Stimulated activated CD4-positive, alpha-beta T cell treated with anti-CD3 and anti-CD28 coated beads, TNF-alpha, amount 100 ng/mL, for 4 hours (primary cell): ENCODE data around the gene ADGRD1.
"Not testable (repeated sequence)": the region's sequence is repeated elsewhere in the genome, so short reads cannot be mapped to it uniquely, and the experiment has no call there.

Experiments
- DNase-seq, 3 experiments: peaks; one replicate each; pipeline ENCODE4 v3.0.0-alpha.2; 2020; ENCODE audit warnings: low read depth in 3 of 3

The ADGRD1 gene

DNA sequence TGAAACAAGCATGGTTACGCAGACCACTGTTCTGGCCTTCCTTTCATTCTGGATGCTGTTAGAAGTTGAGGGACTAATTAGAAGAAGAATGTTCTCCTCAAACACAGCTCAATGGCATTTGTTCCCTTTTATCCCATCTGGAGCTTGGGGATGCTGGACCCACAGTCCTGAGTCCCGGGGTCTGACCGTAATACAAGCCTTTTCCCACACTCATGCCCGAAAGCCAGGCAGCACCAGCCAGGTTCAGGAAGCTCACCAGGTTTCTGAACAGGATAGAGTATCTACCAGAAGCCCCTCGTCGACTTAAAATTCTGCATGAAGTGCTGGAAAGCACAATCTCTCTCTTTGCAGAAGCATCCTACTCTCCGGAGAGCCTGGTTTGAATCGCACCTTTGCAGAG, 165.6 kb downstream of the ADGRD1 start:
- not testable (repeated sequence) for DNase-seq

DNA sequence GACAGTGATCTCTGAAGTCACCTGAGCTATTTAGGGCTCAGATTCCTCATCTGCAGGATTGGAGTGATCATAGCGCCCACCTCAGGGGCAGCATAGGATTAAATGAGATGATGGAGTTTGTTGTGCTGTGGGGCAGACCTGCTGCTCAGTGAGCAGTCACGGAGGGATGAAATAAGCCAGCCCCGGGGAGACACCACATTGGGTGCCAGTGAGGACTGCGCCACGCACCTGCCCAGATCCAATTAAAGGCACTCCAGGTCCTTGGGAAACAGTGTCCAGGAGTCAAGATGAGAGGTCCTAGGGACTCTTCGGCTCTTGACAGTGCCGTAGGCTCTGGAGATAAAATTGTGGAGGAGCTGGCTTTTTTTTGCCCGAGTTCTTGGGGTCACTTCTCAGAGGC, 166.2 kb downstream of the ADGRD1 start:
- no peak for DNase-seq

DNA sequence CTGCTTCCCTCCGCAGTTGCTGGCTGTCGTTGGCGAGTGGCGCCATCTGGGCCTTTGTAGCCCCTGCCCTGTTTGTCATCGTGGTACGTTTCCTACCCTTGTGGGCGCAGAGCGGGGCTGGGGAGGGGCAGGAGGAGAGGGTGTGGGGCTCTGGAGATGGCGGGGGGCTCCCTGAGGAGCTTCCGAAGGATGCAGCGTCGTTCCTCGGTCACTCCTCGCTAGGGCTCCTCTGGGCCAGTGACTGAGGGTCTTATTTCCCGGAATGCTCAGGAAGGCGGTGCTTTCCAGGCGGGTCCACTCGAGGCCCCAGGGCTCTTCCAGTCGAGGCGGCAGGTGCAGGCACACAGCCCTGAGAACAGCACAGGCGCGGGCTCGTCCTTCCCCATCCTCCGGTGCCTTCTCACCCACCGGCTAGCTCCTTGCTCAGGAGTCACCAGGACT, 167.1 kb downstream of the ADGRD1 start:
- DNase-seq = no peak

DNA sequence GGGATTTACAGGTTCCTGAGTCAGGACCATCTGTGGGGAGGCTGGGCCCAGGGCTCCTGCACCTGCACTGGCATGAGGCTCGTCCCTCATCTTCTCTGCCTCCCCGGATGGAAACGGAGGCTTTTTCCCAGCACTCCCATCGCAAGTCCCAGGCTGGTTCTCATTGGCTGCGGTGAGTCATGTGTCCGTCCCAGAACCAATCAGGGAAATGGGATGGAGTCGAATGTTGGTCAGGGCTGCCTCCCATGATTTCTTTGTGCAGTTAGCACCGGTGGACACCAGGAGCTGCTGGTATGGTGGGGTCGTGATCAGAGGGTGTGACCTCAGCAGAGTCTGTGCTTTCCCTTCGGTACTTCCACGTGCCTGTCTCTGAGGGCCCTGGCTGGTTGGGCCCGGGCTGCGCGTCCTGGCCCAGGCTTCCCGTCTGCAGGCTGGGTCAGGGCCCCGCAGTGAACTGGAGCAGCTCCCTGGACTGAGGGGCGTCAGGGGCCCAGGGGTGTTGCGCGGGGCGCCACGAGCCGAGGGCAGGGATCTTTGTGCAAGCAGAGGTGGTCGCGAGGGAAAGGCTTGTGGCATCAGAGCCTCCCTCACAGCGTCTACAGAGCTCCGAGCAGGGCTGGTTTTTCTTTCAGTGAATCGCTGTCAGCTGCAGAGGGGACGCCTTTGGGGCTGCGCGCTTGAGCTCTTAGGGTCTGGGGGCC, 168.1 kb downstream of the ADGRD1 start:
- DNase-seq = no peak

DNA sequence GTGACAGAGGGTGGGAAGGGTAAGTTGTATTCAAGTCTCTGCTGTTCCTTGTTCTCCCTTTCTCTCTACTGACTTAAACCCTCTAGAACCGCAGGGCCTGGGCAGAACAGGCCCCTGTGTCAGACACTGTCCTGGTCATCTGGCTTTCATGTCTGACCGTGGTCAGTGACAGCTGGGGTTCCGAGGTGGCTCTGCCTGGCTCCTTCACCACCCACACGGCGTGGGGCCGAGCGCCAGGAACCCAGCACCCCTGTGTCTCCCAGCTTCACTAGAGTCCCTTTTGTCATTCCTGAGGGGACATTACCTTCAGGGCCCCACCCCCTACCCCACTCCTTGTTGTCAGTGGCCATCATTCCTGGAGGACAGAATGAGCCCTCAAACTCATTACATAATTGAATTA, 168.9 kb downstream of the ADGRD1 start:
- no peak for DNase-seq

DNA sequence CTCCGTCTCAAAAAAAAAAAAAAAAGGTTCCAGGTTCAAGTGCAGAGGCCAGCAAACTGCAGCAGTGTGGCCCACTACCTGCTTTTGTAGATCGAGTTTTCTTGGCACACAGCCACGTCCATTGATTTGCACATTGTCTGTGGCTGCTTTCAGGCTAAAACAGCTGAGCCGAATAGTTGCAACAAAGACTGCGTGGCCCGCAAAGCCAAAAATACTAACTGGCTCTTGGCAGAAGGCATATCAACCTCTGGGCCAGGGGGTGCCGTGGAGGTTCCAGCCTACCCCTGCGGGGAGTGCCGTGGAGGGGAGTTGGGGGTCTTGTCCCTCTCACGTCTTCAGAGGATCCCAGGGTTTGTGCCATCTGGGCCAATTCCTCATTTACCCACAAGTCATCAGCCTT, 170.1 kb downstream of the ADGRD1 start:
- no peak for DNase-seq

DNA sequence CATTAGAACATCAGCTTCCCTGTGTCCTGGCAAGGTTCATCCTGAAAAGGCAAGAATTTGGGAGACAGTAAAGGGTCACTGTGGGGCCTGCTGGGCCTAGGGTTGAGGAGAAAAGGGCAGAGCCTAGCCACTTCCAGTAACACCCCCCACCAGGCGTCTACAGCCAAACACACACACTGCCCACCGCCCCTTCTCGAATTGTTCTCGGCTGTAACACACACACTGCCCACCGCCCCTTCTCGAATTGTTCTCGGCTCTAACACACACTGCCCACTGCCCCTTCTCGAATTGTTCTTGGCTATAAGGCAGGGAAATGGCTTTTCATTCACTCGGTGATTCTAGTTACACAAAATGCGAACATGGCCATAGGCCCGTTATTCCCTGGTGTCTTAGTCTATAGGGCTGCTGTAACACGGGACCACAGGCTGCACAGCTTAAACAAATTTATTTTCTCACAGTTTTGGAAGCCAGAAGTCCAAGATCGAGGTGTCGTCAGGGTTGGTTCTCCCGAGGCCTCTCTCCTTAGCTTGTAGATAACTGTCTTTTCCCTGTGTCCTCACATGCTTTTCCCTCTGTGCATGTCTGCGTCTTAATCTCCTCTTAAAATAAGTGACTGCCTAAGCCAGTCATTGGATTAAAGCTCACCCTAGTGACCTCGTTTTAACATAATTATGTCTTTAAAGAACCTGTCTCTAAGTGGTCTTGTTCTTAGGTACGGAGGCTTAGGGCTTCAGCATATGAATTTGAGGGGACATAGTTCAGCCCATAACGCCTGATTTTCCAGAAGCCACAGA, 171.0 kb downstream of the ADGRD1 start:
- no peak for DNase-seq

DNA sequence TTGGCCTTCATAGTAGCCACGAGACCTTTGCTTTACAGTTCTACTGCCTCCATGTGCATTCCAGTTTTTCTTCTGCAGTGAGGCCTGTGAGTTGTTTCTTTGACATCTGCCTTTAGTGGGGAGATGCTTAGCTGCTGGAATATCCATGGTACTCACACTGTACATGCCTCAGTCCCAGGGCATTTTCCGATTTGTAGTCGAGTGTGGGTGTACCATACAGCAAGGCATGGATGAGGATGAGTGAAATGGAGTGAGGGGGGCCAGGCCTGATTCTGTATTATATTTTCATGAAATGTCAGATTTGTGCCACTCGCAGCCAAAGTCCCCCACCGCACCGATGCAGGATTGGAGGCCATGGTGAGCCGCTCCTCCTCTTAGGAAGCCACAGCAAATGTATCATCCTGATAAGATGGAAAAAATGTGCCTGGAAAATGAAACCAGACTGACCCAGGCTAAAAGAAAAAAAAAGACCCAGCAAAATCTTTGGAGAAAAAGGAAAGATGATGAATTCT, 173.0 kb downstream of the ADGRD1 start:
- DNase-seq = no peak

DNA sequence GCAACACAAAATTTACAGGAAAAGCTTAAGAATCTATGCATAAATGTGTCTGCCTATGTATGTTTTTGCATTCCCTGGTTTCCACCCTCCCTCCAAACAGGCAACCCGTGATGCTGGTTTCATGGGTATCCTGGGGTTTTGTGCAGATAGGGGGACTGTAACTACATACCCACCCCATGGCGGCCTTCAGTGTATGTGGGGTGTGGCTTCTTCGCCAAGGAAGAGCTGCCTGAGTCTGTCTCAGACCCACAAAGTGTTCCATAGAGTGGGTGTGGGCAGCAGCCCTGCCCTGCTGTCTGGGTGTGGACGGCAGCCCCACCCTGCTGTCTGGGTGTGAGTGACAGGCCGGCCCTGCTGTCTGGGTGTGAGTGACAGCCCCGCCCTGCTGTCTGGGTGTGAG, 174.8 kb downstream of the ADGRD1 start:
- DNase-seq = no peak

DNA sequence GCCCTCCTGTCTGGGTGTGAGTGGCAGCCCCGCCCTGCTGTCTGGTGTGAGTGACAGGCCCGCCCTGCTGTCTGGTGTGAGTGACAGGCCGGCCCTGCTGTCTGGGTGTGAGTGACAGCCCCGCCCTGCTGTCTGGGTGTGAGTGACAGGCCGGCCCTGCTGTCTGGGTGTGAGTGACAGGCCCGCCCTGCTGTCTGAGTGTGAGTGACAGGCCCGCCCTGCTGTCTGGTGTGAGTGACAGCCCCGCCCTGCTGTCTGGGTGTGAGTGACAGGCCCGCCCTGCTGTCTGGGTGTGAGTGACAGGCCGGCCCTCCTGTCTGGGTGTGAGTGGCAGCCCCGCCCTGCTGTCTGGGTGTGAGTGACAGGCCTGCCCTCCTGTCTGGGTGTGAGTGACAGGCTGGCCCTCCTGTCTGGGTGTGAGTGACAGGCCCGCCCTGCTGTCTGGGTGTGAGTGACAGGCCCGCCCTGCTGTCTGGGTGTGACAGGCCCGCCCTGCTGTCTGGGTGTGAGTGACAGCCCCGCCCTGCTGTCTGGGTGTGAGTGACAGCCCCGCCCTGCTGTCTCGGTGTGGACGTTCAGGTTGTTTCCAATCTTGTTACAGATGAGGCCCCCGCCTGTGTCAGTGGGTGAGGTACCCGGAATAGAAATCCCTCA, 175.4 kb downstream of the ADGRD1 start:
- DNase-seq = not testable (repeated sequence)

DNA sequence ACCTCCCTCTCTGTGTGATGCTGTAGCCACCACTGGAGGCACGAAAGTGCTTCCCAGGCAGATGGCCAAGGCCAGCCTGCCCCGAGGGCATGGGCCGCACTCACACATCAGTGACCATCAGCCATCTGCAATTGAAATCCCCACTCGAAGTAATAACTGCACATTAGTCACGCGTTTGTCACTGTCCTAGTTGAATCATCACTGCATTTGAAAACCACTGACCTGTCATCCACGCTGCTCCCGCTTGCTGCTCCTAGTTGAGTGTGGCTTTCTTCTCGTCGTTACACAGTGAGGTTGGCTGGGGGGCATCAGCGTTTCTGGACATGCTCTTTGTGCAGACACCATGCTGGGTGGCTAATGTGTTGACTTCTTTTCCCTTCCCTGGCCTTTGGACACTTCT, 176.1 kb downstream of the ADGRD1 start:
- no peak for DNase-seq

DNA sequence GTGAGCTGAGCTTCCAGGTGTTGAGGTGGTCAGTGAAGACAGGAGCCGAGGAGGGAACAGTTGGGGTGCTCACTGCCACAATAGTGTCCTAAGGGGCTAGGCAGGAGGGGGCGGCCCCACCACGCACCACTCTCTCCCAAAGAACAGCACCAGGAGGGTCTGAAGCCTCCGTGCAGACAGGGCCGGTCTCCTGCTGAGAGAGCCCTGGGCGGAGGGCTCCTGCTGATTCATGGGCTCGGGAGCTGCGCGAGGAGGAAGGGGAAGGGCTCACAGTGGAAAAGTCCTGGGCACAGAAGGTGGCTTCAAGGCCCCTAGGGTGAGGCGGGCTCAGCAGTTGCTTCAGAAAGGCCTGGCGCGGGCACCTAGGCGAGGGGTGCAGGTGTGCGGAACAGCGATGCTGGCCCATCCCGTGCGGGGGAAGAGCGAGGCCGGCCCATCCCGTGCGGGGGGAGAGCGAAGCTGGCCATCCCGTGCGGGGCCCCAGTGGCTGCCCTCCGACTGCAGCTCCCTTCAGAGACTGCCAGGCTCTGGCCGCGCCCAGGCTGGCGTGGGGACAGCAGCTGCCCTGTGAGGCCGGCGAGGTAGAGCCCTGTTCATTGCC, 176.7 kb downstream of the ADGRD1 start:
- DNase-seq = no peak

DNA sequence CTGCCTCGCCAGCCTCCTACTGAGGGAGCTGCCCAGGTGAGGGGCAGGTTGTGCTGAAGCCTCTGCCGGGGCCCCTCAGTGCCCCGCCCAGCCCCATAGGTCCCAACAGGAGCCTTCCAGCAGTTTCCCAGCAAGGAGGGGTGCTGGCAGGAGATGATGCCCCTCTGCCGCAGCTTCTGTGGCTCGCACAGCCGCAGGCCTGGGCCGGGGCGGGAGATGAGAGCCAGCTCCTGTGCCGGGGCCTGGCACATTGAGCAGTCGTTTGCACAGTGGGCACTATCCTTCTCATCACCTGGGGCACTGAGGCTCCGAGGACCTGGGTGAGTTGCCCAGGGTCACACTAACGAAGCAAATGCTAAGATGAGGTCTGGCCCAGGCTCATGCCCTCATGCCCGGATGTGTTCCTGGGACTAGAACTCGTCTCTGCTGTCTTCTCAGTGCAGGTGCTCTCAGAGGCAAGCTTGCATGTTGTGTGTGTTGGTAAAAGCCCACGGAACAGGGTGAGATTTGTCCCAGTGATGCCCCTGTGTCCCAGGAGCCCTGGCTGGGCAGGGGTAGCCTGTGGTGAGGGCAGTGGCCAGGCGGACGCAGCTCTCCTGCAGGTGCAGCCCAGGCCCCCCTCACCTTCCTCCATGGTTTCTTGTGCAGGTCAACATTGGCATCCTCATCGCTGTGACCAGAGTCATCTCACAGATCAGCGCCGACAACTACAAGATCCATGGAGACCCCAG, 177.5 kb downstream of the ADGRD1 start:
- no peak for DNase-seq

DNA sequence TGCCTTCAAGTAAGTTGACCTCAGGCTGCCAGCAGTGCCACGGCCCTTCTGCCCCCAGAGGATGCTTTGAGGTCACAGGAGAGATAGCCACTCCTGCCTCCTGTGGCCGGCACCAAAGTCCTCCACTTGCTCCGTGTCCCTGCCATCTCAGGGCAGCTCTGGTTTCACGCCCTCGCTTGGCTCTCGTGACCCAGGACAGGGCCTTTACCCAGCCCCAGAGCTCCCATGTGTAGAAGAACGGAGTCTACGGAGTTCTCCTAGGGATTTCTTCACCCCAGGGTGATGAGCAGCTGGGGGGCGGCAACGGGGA, 178.1 kb downstream of the ADGRD1 start:
- DNase-seq = no peak

DNA sequence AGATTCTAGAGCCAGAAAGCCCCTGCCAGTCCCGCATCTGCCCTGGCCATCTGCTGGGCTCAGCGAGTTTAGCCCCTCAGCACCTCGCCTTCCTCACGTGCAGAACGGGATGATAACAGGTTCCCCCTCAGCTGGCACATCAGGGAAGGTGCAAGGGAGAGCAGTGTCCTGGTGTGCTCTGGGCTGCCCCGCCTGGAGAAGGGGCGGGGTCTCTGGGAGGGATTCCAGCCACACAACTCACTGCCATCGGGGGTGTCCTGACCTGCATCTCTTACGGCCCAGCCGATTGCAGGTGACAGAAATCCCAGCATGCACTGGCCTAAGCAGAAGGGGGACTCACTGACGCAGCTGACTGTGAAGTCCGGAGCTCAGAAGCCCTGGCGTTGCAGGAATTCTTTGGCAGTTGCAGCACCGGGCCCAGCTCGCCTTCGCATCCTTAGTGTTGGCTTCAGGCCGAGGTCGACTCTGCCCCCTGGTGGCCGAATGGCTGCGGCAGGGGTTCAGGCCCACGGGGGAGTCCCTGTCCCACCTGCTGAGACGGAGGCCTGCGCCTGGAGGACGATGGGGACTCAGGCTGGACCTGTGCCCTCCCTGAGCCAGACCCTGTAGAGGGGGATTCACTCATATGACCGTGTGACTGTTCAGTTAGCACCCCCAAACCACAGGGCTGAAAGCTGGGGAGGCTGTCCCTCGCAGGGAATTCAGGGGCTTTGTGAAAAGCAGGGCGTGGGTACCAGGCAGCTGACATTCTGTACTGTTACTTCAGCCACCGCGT, 178.6 kb downstream of the ADGRD1 start:
- DNase-seq = peak; percentile 53 to 65 (median 56)

DNA sequence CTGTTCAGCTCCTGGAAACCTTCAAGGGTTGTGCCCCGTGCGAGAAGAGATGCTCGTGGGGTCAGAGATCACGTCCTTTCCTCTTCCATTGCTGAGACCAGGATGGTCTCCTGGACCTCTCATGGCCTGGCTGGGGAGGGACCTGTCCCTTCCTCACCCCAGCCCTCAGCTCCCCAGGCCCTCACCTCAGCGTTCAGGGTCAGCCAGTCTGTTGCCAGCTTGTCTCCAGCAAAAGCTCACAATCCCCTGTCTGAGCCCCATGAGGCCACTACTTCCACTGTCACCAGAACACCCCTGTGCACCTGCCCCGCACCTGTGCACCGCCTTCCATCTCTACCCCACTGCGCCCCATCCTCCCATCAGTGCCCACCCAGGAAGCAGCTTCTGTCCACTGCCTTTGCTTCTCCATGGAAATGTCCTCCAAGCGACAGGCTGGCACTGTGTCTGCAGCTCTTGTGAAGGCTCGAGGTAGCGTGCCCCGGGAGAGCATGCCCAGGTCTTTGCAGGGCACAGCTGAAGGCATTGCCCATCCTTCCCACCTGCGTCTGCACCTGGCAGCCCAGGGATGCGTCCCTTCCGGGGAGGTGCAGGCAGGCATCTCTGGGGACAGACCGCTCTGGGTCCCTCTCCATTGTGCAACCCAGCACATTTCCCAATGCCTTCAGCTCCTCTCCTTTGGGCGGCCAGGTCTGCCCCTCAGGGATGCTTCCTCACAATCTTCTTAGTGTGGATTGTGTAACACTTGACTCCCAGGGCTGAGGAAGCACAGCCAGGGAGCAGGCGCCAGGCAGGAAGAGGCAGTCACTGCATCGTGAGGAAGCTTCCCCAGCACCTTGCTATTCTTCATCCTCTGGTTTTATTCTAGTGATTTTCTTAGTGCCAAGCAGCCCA, 179.6 kb downstream of the ADGRD1 start:
- no peak for DNase-seq

DNA sequence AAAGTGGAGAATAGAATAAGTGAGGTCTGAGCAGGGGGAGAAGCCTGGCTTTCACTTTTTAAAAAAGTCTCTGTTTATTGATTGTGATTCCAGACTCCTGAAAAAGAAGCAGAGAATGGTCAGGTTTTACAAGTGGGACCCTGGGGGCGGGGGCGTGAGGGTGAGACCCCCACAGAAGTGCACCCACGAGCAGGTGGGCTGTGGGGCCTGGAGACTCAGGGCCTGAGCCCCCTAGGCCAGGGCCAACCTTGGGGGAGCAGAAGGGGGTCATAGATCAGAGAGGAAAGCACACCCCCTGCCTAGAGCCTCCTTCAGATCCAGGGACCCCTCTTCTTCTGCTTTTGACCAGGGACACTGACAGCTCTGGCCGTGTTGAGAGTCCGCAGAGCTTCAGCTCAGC, 180.3 kb downstream of the ADGRD1 start:
- DNase-seq = no peak

DNA sequence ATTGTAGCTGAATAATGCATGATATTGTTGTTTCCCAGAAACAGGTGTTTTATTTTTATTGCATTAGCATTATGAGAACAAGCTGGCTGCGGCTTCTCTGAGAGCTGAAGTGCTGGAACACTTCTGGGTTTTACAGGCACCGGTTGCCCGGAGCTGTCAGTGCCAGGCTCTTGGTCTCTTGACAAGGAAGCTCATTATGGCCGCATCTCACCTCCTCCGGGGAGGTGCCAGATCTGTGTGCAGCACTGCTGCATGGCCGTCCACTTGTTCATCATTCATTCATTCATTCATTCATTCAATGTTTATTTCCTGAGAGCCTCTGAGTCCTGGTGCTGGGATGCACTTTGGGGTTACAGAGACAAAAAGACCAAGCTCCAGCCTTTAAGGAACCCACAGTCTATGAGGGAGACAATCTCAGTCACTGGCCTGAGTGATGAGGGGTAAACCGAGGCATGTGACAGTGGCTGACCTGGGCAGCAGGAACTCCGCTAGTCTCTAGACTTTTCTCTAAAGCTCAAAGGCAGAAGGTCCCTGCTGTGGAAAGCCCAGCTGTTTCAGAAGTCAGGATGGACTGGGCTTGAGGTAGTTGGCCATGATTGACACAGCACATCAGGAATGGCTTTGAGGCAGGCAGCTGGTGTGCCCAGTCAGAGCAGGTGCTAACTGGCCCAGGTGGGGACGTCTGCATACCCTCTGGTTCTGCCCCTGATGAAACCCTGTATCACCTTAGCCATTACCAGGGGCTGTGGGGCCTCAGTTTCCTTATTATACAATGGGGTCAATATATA, 181.0 kb downstream of the ADGRD1 start:
- no peak for DNase-seq

DNA sequence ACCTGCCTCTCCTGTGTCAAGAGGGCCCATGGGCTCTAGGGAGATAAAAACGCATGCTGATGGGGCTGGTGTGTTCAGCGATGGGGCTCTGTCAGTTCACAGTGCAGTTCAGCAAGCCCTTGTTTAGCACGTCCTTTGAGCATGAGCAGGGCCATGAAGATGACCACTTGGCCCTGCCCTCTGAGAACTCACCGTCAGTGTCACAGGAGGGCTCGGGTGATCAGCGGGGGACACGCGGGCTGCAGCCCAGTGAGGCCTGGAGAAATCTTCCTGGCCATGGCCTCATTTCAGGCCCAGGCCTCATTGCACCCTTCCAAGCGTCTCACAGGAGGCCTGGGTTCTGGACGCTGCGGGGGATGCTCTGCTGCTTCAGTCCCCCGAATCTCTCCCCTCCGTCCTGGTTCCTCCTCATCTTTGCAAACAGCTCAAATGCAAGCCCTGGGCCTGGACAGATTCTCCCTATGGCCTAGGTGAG, 181.6 kb downstream of the ADGRD1 start:
- no peak for DNase-seq
